Measurements from ENCODE around the gene APBA1. TPM values are rescaled to one million over a fixed set of nuclear protein-coding genes. Genes with fewer than 3 reads are reported as not detected.

The APBA1 gene
- total RNA-seq, 1 donor from 2014 or later = 13.0 TPM

DNA sequence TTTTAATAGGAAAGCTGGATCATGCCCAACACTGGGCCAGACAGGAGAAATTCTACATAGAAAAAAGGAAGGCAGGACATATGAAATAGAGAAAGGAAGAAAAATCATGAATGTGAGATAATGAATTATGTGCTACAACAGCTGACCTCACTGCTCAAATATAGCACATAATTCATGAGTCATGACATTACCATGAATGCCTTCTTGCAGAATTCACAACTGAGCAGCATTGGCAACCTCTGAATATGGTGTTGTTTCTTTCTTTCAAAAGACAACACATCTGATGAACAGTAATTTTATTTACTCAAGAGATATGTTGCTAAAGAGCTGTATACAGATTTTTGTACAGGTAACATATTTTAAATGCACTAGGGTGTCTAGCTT is 34.4 kb downstream of the APBA1 start:
- Mint-ChIP-seq H3K27me3 (ENCODE audit: unreplicated experiment) (no peaks in the 10 kb centered on the region), H3K4me3 (ENCODE audit: unreplicated experiment) (no peak overlapping the region), H3K4me1 (ENCODE audit: low read depth, unreplicated experiment) (no peaks in the 10 kb centered on the region), H3K27ac (ENCODE audit: unreplicated experiment) (no peak overlapping the region), H3K9me3 (ENCODE audit: unreplicated experiment) (peaks cover under 1% of the 10 kb centered on the region), H3K36me3 (ENCODE audit: unreplicated experiment) (no peaks in the 10 kb centered on the region)
- no peak for TF ChIP-seq CTCF (IDR thresholded peaks at IDR 0.05; ENCODE audit: partially characterized antibody, unreplicated experiment)
- no peak for DNase-seq

- DNase-seq = no peak
- Mint-ChIP-seq H3K4me1 (ENCODE audit: low read depth, unreplicated experiment) (no peaks in the 10 kb centered on the region), H3K27ac (ENCODE audit: unreplicated experiment) (no peak overlapping the region), H3K9me3 (ENCODE audit: unreplicated experiment) (peaks cover 2% of the 10 kb centered on the region), H3K27me3 (ENCODE audit: unreplicated experiment) (no peaks in the 10 kb centered on the region), H3K36me3 (ENCODE audit: unreplicated experiment) (no peaks in the 10 kb centered on the region), H3K4me3 (ENCODE audit: unreplicated experiment) (no peak overlapping the region)
- no peak for TF ChIP-seq CTCF (IDR thresholded peaks at IDR 0.05; ENCODE audit: partially characterized antibody, unreplicated experiment)
Observed at GRCh38 chr9:69637193-69637816, 34.9 kb downstream of the APBA1 start.

DNA sequence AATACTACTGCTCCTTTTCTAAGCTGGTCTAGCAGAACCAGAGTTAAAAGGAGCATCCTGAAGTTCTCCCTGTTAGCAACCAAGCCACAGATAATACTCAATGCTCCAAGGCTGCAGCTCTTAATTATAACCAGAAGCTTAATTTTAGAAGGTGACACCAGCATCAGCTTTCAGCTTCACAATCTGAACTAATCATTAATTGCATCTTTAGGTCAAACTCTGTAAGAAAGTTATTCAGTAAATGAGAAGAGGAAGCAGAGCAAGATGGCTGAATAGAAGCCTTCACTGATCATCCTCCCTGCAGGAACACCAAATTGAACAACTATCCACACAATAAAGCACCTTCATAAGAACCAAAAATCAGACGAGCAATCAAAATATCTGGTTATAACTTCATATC is 38.5 kb downstream of the APBA1 start:
- no peaks in the 10 kb centered on the region for H3K36me3 Mint-ChIP-seq (ENCODE audit: unreplicated experiment)
- H3K27ac Mint-ChIP-seq (ENCODE audit: unreplicated experiment) = no peak overlapping the region
- no peak for DNase-seq
- TF ChIP-seq CTCF (IDR thresholded peaks at IDR 0.05; ENCODE audit: partially characterized antibody, unreplicated experiment) = no peak
- no peaks in the 10 kb centered on the region for H3K4me1 Mint-ChIP-seq (ENCODE audit: low read depth, unreplicated experiment)
- H3K9me3 Mint-ChIP-seq (ENCODE audit: unreplicated experiment) = peaks cover 2% of the 10 kb centered on the region
- no peaks in the 10 kb centered on the region for H3K27me3 Mint-ChIP-seq (ENCODE audit: unreplicated experiment)
- H3K4me3 Mint-ChIP-seq (ENCODE audit: unreplicated experiment) = no peak overlapping the region

DNA sequence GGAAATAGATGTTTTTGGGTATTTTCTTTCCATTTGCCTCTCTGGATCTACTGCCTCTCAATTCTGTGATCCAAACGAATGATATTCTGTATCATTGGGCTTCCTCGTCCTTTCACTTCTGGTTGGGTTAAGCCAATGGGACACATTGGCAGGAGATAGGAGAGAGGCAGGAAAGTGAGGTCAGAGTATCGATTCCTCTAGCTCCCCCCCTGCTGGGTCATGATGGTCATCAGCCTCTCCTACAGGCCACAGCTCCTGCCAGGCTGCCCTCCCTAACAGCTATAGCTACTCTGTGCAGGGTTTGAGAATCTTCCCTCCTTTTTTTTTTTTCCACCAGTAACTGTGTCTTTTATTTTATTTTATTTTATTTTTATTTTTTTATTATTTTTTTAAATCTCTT is 39.4 kb downstream of the APBA1 start:
- Mint-ChIP-seq H3K9me3 (ENCODE audit: unreplicated experiment) (peaks cover 2% of the 10 kb centered on the region), H3K4me3 (ENCODE audit: unreplicated experiment) (no peak overlapping the region)
- TF ChIP-seq CTCF (IDR thresholded peaks at IDR 0.05; ENCODE audit: partially characterized antibody, unreplicated experiment) = no peak

DNA sequence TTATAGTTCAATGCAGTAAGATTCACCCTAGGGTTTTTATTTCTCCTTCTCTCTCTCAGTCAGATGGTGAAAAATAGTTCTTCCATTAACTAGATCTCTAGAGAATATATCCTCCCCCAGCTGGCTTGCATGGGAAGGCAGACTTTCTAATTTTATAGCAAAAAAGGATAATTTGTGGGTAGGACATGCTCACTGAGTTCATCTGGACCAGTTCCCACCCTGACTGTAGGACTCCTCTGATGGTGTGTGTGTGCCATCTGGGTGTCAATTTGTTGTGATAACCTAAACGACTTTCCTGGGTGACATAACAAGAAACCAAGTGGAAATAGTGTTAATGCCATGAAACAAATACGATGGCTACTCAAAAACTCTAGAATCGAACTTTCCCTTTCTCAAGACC is 44.9 kb downstream of the APBA1 start:
- Mint-ChIP-seq H3K36me3 (ENCODE audit: unreplicated experiment) (no peaks in the 10 kb centered on the region), H3K9me3 (ENCODE audit: unreplicated experiment) (peaks cover 1% of the 10 kb centered on the region), H3K27me3 (ENCODE audit: unreplicated experiment) (no peaks in the 10 kb centered on the region), H3K27ac (ENCODE audit: unreplicated experiment) (peak overlapping the region; percentile 18), H3K4me1 (ENCODE audit: low read depth, unreplicated experiment) (peaks cover 5% of the 10 kb centered on the region), H3K4me3 (ENCODE audit: unreplicated experiment) (peak overlapping the region; percentile 8)
- TF ChIP-seq CTCF (IDR thresholded peaks at IDR 0.05; ENCODE audit: partially characterized antibody, unreplicated experiment) = no peak
- no peak for DNase-seq

More for the DNA sequence above, 39.4 kb downstream of the APBA1 start:
- Mint-ChIP-seq H3K27me3 (ENCODE audit: unreplicated experiment) (no peaks in the 10 kb centered on the region), H3K36me3 (ENCODE audit: unreplicated experiment) (no peaks in the 10 kb centered on the region), H3K4me1 (ENCODE audit: low read depth, unreplicated experiment) (no peaks in the 10 kb centered on the region), H3K27ac (ENCODE audit: unreplicated experiment) (no peak overlapping the region)
- DNase-seq = no peak
